Activated CD4-positive, alpha-beta T cell treated with anti-CD3 and anti-CD28 coated beads, Interleukin-2, Interleukin-4, amounts not matched to agents 100 ng/mL and 50 ng/mL, durations not matched to agents 16 hours and 8 hours (primary cell): ENCODE results near the gene SLC4A5.
"Not testable (repeated sequence)": the region's sequence is repeated elsewhere in the genome, so short reads cannot be mapped to it uniquely, and the experiment has no call there.

Experiments used
- DNase-seq: peaks from one replicate; pipeline ENCODE4 v3.0.0-alpha.2; 2020; ENCODE audit warnings: low spot score

The SLC4A5 gene

GRCh38 chr2:74264281-74264680 is 78.9 kb downstream of the SLC4A5 start:
- no peak for DNase-seq

DNA sequence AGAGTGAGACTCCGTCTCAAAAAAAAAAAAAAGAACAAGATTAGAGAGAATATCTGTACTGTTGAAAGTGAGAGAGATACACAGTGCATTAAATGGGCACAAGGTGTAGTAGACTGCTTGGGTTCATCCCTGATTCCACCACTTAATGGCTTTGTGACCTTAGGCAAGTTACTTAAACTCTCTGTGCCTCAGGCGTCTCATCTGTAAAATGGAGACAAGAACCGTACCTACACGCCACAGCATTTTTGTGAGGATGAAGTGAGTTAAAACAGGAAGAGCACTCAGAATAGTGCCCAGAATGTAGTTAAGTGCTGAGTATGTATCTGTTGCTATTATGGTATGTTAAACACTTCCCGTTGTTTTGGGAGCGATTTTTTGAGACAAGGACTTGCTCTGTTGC is 80.5 kb downstream of the SLC4A5 start:
- DNase-seq: no peak

DNA sequence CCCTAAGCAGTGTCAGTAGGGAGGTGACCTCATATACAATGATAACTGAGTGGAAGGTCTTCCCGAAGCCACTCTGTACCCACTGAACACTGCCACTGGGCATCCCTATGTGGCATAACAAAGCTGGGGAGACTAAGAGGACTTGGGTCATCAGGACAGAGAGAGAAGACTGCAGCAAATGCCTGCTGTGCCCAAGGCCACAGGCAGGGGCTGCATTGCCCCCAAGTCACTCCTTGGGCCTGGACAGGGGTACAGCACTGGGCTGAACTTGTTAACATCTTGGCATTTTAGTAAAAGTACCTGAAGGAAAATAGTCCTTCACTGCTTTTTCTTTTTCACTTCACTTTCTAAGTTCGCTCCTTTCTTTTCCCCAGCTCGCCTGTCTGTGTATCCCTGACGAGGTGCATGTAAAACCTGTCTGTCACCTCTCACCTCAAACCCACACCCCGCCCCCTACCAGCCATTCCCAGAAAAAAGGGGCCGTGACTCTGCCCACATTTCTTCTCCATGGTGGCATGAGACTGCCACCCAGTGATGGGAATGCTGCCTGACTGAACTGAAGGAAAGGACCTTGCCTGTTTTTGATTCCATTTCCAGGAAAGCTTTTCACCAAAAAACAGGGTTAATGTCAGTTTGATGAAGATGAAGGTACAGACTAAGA is 81.9 kb downstream of the SLC4A5 start:
- no peak for DNase-seq

- DNase-seq: no peak
Measured at GRCh38 chr2:74260495-74260894, 82.7 kb downstream of the SLC4A5 start.

GRCh38 chr2:74259733-74260132 is 83.5 kb downstream of the SLC4A5 start:
- no peak for DNase-seq

- DNase-seq: no peak
Measured at GRCh38 chr2:74259191-74259590, 84.0 kb downstream of the SLC4A5 start.

DNA sequence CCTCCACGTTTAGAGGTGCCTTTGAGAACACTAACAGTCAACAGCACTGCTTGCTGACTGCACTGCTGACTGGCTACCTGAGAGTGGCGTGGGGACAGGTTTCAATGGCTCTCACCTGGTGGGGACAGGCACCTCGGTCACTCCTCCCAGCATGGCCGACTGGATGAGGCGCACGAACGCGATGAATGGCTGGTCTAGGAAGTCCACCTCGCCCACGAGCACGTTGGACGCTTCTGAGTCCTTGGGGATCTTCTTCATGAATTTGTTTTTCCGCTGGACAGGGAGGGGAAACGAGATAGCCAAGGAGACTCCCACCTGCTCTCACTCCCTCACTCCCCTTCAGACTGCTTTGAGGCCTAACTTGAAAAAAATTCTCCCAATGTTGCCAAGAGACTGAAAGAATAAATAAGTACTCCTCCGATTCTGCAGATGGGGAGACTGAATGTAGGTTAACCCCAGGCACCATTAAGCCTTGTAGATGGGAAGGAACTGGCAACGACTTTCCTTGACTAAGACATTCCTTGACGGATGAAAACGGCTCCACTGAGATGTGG is 87.5 kb downstream of the SLC4A5 start:
- no peak for DNase-seq

GRCh38 chr2:74253971-74254310 is 89.3 kb downstream of the SLC4A5 start:
- DNase-seq: no peak

DNA sequence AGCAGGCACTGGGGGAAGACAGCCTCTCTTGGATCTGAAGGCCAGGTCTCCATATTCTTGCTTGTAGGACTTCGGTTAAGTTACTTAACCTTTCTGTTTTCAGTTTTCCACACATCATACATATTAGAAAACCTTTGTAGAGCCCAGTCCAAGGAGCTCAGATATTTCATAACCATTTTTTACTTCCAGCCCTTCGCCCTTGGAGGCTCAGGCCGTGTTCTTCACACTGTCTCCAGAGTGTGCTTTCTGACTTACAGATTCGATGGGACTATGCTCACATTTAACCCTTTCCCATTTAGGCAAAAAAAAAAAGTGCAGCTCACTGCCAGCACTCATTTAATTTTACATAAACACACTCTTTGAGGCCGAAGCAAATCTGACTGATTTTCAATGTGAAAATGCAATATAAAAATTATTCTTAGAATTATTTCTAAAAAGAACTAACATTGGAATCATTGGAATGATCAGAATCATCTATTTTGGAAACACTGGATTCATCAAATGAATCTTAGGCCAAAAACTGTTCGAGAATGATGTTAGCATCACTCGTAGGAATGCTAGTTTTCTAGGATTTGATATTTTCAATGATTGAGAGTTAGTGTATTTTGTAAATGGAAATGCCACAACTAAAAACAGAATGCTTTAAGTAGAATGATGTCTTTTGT is 89.8 kb downstream of the SLC4A5 start:
- DNase-seq: no peak

- DNase-seq: no peak
Measured at GRCh38 chr2:74252862-74253261, 90.4 kb downstream of the SLC4A5 start.

DNA sequence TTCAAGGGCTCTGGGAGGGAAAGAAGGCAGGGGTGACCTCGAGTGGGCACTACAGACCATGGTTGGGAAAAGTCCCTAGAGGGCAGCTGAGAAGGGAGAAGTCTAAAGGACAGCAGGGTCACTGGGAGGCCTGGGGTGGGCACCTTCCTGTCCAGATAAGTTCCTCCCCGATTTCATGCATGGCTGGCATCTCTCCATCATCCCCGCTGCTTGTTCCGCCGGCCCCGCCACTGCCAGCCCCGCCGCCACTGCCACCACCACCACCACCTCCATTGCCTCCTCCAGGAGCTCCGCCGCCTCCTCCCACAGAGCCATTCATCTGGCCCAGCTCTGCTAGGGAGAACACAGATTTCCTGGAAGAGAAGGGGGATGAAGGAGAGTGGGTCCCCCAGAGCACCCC is 91.2 kb downstream of the SLC4A5 start:
- DNase-seq: no peak

- peak; percentile 49 for DNase-seq
Measured at GRCh38 chr2:74250189-74250631, 93.0 kb downstream of the SLC4A5 start.

DNA sequence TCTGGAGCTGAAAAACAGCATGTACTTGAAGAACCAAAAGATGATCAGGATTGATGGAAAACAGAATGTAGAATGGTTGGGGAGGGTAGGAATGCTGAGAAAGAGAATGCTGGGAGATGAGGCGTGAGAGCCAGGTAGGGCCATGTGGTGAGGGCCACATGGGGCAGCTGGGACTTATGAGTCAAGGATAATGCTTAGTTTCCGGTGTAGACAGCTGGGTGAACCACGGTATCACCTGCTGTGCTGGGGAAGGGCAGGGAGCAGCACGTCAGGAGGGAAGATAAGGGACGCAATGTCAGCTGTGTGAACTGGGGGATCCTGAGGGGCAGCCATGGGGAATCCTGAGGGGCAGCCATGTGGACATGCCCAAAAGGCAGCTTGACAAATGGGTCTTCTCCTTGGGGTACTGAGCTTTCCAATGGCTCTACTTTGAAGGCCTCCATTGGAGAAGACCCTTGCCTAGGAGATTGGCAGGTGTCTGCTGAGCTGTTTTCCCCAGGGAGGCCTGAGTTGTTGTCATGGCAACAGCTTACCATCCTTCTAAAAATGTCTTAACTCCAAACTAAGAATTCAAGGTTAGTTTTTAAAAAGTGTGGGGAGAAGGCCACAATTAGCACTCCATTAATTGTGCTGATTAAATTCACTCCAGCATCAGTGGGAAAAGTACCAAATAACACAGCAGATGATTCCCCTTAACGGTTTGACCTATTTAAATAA is 93.7 kb downstream of the SLC4A5 start:
- DNase-seq: no peak

- DNase-seq: no peak
Measured at GRCh38 chr2:74246496-74247195, 96.6 kb downstream of the SLC4A5 start.

DNA sequence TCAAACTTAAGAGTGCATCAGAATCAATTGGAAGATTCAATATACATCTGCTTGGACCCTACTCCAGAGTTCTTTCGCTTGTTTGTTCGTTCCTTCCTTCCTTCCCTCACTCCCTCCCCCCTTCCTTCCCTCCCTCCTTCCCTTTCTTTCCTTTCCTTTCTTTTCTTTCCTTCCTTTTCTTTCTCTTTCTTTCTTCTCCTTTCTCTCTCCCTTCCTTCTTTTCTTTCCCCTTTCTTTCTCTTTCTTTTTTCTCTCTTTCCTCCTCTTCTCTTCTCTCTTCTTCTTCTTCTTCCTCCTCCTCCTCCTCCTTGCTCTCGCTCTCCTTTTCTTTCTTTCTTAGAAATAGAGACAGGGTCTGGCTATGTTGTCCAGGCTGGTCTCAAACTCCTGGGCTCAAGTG is 98.9 kb downstream of the SLC4A5 start:
- DNase-seq: no peak

GRCh38 chr2:74242354-74243071 is 100.7 kb downstream of the SLC4A5 start:
- no peak for DNase-seq

- DNase-seq: no peak
Measured at GRCh38 chr2:74239346-74239745, 103.9 kb downstream of the SLC4A5 start.

DNA sequence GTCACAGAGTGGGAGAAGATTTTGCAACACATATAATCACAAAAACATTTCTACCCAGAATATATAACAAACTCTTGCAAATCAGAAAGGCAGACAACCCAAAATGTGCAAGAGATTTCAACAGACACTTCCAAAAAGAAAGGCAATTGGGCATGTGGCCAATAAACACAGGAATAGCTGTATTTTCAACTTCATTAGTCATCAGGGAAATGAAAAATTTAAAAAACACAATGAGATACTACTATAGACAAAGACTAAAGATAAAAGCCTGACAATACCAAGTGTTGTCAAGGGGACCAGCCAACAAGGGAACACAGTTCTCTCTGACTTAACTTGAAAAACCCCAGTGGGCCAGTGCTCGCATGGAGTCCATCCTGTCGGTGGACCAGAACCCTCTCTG is 104.3 kb downstream of the SLC4A5 start:
- DNase-seq: no peak

DNA sequence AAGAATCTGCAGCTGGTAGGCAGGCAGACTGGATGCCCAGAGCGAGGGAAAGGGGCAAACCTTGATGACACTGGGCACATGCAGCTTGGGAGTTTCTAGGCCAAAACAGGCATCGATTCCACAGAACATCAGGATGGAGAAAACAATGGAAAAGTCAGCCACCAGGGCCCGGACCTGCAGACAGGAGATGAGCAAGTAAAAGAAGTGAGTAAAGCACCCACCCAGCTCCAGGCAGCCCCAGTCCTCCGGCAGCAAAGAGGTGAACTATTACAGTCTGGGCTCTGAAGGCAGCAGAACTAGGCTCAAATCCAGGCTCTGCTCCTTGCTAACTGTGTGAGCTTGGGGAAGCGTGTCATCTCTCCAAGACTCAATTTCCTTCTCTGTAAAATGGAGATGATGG is 108.2 kb downstream of the SLC4A5 start:
- no peak for DNase-seq

DNA sequence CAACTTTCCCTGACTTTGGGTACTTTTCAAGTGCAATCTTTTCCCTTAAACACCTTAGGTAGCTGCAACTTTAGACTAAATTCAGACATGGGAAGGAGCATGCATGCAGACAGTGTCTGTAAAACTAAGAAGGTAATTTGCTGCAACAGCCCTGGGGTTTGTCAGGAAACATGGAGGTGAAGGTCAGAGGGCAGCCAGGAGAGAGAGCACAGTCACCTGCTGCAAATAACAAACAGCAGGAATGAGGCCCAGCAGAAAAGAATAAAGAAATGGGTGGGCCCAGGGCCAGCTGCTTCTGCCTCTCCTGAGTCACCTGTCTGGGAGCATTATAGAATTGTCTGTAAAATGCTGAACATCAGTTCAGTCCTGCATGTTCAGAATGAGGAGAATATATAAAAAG is 109.6 kb downstream of the SLC4A5 start:
- DNase-seq: no peak

DNA sequence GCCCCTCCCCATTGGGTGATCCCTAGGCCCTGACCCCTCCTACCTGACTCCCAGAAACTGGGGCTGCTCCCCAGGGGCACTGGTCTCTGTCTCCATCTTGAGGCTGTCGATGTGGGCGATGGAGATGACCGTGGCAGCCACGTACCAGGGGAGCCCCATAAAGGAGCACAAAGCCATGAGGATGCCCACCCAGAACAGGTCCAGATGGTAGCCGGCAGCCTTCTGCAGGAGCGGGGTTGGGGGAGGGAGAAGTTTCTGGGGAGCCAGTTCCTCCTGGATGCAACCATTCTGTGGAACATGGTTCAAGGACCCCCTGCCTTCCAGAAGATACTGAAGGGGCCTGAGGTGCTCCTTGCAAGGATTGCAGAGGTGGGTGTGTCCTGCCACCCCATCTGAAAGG is 110.8 kb downstream of the SLC4A5 start:
- no peak for DNase-seq

DNA sequence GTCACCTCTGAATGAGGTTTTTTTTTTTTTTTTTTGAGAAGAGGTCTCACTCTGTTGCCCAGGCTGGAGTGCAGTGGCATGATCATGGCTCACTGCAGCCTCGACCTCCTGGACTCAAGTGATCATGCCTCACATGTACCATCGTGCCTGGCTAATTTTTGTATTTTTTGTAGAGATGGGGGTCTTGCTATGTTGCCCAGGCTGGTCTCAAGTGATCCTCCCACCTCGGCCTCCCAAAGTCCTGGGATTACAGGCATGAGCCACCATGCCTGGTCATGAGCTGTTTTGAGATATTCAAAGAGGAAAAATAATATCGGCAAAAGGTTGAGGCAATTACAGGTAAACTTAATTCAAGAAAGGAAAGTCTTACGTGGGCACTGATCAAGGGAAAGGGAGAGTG is 113.4 kb downstream of the SLC4A5 start:
- DNase-seq: not testable (repeated sequence)
